ENCODE data around the gene SLC15A3.
"Not testable (repeated sequence)": the region's sequence is repeated elsewhere in the genome, so short reads cannot be mapped to it uniquely, and the experiment has no call there.

Gene SLC15A3

DNA sequence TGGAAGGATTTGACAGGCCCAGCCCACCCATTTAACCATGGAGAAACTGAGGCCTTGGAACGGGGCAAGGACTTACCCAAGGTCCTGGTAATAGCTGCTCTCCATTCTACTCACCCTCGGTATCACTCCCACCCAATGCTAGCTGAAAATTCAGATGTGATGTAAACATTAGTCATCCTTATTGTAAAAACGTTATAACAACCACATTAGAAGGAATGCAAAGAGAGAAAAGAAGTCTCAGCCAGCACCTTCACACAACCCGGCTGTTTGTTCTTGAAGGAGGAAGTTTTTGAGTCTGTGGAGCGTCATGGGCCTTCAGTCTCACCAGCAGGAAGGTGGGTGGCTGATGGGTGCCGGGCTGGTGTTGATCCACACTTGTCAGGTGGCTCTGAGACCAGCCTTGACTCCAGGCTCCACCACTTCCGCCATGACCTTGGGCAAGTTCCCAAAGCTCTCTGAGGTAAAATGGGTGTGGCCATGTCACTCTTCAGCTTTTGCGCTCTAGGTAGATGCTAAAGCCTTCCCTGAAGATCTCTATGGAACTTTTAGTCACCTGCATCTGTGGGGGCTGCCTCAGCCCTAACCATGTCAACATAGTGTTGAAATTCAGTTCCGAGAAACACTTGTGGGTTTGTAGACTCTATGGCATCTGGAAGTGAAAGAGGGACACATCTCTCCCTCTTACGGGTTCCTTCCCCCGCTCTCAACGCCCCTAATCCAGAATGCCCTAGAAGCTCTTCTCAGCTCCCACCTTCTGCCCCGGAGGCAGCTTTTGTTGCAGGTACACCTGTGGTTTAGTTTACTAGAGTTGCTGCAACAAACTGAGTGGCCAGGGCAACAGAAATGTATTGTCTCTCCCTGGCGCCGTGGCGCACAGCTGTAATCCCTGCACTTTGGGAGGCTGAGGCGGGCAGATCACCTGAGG lies 34.3 kb upstream of the SLC15A3 start:
- Histone ChIP-seq H3K9ac (ENCODE audit: low read length) (no peak overlapping the region), H3K27me3 (ENCODE audit: control insufficient read depth, insufficient read depth, low read length) (no peaks in the 10 kb centered on the region), H3K36me3 (ENCODE audit: control insufficient read depth, insufficient read depth, low read length) (no peaks in the 10 kb centered on the region), H3K4me1 (ENCODE audit: control insufficient read depth, insufficient read depth, low read length) (peaks cover 15% of the 10 kb centered on the region), H3K9me3 (ENCODE audit: control insufficient read depth, low read length) (no peaks in the 10 kb centered on the region), H3K4me3 (ENCODE audit: low read length) (no peak overlapping the region)

DNA sequence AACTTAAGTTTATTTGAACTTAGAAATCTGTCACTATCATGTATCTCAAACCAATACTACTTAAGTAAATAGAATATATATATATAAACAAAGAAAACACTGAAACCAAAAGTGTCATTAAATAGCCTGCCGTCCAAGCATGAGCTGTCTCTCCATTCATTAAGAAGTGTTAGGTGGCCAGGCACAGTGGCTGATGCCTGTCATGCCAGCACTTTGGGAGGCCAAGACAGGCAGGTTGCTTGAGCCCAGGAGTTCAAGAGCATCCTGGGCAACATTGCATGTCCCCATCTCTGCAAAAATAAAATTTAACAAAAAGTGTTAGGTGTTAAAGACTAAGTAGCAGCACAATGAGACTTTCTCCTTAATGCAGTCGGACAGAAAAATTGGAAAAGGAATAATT lies 33.5 kb upstream of the SLC15A3 start:
- H3K9ac ChIP-seq (ENCODE audit: low read length) = no peak overlapping the region
- no peaks in the 10 kb centered on the region for H3K9me3 ChIP-seq (ENCODE audit: control insufficient read depth, low read length)
- no peaks in the 10 kb centered on the region for H3K27me3 ChIP-seq (ENCODE audit: control insufficient read depth, insufficient read depth, low read length)
- H3K36me3 ChIP-seq (ENCODE audit: control insufficient read depth, insufficient read depth, low read length) = no peaks in the 10 kb centered on the region
- H3K4me1 ChIP-seq (ENCODE audit: control insufficient read depth, insufficient read depth, low read length) = peaks cover 15% of the 10 kb centered on the region
- H3K4me3 ChIP-seq (ENCODE audit: low read length) = no peak overlapping the region

DNA sequence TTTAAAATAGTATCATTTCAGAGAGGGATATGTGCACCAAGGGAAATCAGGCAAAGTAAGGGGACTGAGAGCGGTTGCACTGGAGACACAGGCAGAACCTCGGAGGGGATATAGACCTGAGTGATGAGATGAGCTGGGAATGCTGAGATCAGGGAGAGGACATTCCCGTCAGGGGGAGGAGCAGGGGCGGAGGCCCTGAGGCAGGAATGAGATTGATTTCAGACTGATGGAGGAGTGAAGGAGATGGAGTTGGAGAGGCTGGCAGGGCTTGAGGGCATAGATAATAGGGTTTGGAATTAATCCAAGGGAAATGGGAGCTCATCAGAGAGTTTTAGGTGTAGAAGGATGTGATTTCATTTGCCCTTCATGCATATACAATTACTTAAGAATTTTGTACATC lies 32.7 kb upstream of the SLC15A3 start:
- H3K4me1 ChIP-seq (ENCODE audit: control insufficient read depth, insufficient read depth, low read length) = peaks cover 15% of the 10 kb centered on the region
- no peaks in the 10 kb centered on the region for H3K36me3 ChIP-seq (ENCODE audit: control insufficient read depth, insufficient read depth, low read length)
- H3K27me3 ChIP-seq (ENCODE audit: control insufficient read depth, insufficient read depth, low read length) = no peaks in the 10 kb centered on the region
- H3K9ac ChIP-seq (ENCODE audit: low read length) = no peak overlapping the region
- H3K9me3 ChIP-seq (ENCODE audit: control insufficient read depth, low read length) = no peaks in the 10 kb centered on the region
- H3K4me3 ChIP-seq (ENCODE audit: low read length) = no peak overlapping the region

DNA sequence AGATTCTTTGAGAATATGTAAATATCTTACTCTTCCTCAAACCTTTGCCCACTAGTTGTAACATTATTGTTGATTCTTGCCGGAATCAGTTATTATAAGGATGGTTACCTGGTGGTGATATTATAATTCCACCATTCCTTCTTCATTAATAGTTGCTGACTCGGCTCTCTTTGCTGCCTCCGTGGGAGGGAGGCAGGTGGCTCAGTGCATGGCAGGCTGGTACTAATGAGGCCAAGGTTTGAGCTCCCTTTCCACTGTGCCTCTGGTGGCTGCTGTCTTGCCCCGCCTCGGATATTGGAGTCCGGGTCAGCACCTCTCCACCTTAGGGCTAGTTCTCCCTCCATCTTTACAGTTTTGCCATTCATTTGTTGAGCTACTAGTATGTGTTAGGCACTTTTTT lies 32.2 kb upstream of the SLC15A3 start:
- H3K27me3 ChIP-seq (ENCODE audit: control insufficient read depth, insufficient read depth, low read length) = no peaks in the 10 kb centered on the region
- no peak overlapping the region for H3K9ac ChIP-seq (ENCODE audit: low read length)
- H3K9me3 ChIP-seq (ENCODE audit: control insufficient read depth, low read length) = no peaks in the 10 kb centered on the region
- peaks cover 15% of the 10 kb centered on the region for H3K4me1 ChIP-seq (ENCODE audit: control insufficient read depth, insufficient read depth, low read length)
- no peak overlapping the region for H3K4me3 ChIP-seq (ENCODE audit: low read length)
- no peaks in the 10 kb centered on the region for H3K36me3 ChIP-seq (ENCODE audit: control insufficient read depth, insufficient read depth, low read length)

DNA sequence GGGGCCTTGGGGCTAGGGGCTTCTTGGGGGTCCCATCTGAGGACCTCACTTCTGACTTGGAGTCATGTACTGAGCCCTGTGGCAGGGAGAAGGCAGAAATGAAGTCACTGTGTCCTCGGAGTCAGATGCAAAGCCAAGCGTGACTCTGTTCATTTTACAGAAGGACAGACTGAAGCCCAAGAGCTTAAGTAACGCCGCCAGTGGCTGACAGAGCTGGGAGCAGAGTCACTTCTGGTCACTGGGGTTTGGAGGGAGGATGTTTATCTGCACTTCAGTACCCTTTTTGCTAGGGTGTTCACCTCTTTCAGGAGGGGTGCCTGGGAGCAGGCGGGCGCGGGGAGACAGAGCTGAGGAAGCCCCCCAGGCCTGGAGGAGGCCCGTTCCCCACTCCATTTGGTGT lies 30.2 kb upstream of the SLC15A3 start:
- Histone ChIP-seq H3K9me3 (ENCODE audit: control insufficient read depth, low read length) (no peaks in the 10 kb centered on the region), H3K27me3 (ENCODE audit: control insufficient read depth, insufficient read depth, low read length) (no peaks in the 10 kb centered on the region), H3K36me3 (ENCODE audit: control insufficient read depth, insufficient read depth, low read length) (no peaks in the 10 kb centered on the region), H3K9ac (ENCODE audit: low read length) (no peak overlapping the region), H3K4me1 (ENCODE audit: control insufficient read depth, insufficient read depth, low read length) (peaks cover 18% of the 10 kb centered on the region), H3K4me3 (ENCODE audit: low read length) (no peak overlapping the region)

DNA sequence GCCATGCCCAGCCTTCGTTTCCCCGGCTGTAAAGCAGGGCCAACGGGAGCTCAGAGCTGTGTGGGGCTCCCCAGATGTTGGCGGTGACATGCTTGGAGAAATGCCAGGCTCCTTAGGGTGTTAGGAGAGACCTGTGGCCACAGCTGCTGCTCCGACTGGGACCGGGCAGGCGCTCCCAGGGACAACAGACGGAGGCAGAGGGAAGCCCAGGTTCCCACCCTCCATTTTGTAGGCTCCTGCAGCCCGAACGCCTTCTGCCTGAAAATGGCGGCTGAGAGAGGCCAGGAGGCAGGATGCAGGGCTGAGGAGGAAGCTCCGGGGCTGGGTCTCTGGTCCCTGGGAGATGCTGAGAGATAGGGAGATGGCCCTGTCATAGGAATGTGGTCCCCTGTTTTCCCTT lies 29.5 kb upstream of the SLC15A3 start:
- Histone ChIP-seq H3K4me3 (ENCODE audit: low read length) (no peak overlapping the region), H3K9ac (ENCODE audit: low read length) (no peak overlapping the region), H3K9me3 (ENCODE audit: control insufficient read depth, low read length) (no peaks in the 10 kb centered on the region), H3K4me1 (ENCODE audit: control insufficient read depth, insufficient read depth, low read length) (peaks cover 15% of the 10 kb centered on the region), H3K27me3 (ENCODE audit: control insufficient read depth, insufficient read depth, low read length) (no peaks in the 10 kb centered on the region), H3K36me3 (ENCODE audit: control insufficient read depth, insufficient read depth, low read length) (no peaks in the 10 kb centered on the region)

DNA sequence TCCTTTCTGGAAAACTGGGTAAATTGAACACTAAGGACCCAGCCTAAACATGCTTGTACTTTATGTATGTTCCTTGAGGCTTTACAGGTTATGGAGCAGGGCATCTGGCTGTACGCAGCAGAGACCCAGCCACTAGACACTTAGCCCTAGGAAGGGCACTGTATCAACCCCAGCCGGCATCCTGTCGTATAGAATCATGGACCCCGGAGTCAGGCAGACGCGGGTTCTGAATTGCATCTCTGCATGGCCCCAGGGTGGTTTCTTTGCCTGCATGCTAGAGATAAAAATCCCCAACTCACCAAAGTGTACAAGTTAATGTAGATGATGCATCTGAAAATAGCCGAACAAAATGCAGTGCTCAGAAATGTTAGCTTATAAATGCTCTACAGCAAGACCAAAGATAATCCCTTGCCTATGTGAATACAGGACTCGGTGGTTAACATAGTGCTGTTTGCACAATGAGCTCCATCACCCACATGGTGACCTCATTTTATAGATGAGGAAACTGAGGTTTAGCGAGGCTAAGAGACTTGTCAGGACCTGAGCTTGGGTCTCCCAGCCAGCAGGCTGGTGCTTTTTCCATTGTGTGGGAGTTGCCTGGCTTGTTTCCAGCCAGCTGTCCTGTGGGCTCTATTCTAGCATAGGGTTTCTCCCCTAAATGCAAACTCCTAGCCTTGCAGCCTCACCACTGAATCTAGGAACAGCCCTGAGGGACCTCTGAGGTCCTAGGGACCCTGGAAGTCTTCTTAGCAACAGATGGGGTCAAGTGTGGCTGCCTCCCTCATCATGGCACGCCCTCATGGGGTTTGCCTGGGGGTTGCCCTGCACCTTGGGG lies 26.8 kb upstream of the SLC15A3 start:
- Histone ChIP-seq H3K9me3 (ENCODE audit: control insufficient read depth, low read length) (no peaks in the 10 kb centered on the region), H3K9ac (ENCODE audit: low read length) (no peak overlapping the region), H3K4me3 (ENCODE audit: low read length) (no peak overlapping the region), H3K27me3 (ENCODE audit: control insufficient read depth, insufficient read depth, low read length) (no peaks in the 10 kb centered on the region), H3K4me1 (ENCODE audit: control insufficient read depth, insufficient read depth, low read length) (peaks cover 4% of the 10 kb centered on the region), H3K36me3 (ENCODE audit: control insufficient read depth, insufficient read depth, low read length) (no peaks in the 10 kb centered on the region)

DNA sequence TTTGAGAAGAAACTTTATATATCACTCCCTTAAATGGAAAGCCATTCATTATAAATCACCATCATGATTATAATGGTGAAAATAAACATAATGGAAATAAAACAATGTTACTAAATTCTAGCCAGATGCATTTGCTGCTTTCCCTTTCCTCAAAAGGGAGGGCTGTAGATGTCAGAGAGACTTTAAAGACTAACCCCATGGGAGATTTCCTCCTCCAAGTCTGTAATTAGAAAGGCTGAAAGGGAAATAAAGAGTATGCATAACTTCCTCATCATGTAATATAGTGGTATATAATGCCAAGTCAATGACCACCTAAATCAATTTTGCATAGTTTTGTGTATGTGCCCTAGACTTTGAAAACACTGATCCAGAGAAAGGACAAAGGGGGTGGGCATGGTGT lies 25.9 kb upstream of the SLC15A3 start:
- no peak overlapping the region for H3K4me3 ChIP-seq (ENCODE audit: low read length)
- peaks cover 4% of the 10 kb centered on the region for H3K4me1 ChIP-seq (ENCODE audit: control insufficient read depth, insufficient read depth, low read length)
- no peaks in the 10 kb centered on the region for H3K36me3 ChIP-seq (ENCODE audit: control insufficient read depth, insufficient read depth, low read length)
- no peaks in the 10 kb centered on the region for H3K27me3 ChIP-seq (ENCODE audit: control insufficient read depth, insufficient read depth, low read length)
- no peaks in the 10 kb centered on the region for H3K9me3 ChIP-seq (ENCODE audit: control insufficient read depth, low read length)
- no peak overlapping the region for H3K9ac ChIP-seq (ENCODE audit: low read length)

DNA sequence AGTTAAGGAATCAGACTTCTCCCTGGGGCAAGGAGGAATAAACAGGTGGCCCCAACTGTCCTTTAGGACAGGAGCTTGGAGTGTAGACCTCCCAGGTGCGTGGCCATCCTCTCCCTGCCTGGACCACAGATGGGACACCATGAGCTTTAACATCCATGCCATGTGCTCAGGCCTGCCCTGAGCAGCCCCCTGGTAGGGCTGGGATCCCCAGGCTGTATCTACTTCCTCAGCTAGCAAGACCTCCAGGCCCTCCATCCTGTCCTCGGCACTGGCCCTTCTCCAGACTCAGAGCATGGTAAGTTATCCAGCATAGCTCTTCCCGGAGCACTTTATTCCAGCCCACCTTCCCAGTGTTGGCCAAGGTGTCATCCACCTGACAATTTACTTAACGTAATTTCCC lies 25.2 kb upstream of the SLC15A3 start:
- no peaks in the 10 kb centered on the region for H3K27me3 ChIP-seq (ENCODE audit: control insufficient read depth, insufficient read depth, low read length)

DNA sequence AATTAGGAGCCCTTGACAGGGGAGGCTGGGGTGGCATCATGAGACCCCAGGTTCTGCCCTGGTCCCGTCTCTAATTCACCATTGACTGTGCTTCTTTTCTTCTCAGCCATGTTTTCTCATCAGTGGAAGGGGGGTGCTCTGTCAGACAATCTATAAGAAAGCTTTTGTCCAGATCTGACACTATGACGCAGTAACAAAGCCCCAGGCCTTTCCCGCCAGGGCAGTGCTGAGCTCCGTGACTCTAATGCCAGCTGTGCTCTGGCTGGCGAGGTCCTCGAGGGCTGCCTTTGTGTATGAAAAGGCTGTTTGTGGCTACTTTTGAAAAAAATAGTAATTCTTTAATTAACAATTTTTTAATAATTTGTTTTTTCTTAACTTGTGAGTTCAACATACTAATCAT lies 22.8 kb upstream of the SLC15A3 start:
- Histone ChIP-seq H3K4me3 (ENCODE audit: low read length) (no peak overlapping the region), H3K4me1 (ENCODE audit: control insufficient read depth, insufficient read depth, low read length) (peaks cover 11% of the 10 kb centered on the region), H3K9ac (ENCODE audit: low read length) (no peak overlapping the region), H3K27me3 (ENCODE audit: control insufficient read depth, insufficient read depth, low read length) (no peaks in the 10 kb centered on the region), H3K9me3 (ENCODE audit: control insufficient read depth, low read length) (no peaks in the 10 kb centered on the region), H3K36me3 (ENCODE audit: control insufficient read depth, insufficient read depth, low read length) (no peaks in the 10 kb centered on the region)

More for the DNA sequence above, 25.2 kb upstream of the SLC15A3 start:
- Histone ChIP-seq H3K9ac (ENCODE audit: low read length) (no peak overlapping the region), H3K36me3 (ENCODE audit: control insufficient read depth, insufficient read depth, low read length) (no peaks in the 10 kb centered on the region), H3K9me3 (ENCODE audit: control insufficient read depth, low read length) (no peaks in the 10 kb centered on the region), H3K4me1 (ENCODE audit: control insufficient read depth, insufficient read depth, low read length) (peaks cover 4% of the 10 kb centered on the region), H3K4me3 (ENCODE audit: low read length) (no peak overlapping the region)

DNA sequence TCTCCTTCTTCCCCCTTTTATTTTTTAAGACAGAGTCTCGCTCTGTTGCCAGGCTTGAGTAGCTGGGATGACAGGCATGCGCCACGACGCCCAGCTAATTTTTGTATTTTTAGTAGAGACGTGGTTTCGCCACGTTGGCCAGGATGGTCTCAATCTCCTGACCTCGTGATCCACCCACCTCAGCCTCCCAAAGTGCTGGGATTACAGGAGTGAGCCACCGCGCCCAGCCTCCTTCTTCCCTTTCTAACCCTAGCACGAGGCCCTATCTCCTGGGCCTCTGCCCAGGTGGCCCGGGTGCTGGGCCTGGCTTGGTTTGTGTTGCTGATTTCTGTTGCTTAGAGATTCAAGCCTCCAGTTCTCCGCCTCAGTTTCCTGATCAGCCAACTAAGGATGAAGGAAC lies 22.3 kb upstream of the SLC15A3 start:
- H3K9ac ChIP-seq (ENCODE audit: low read length); H3K9me3 ChIP-seq (ENCODE audit: control insufficient read depth, low read length); H3K36me3 ChIP-seq (ENCODE audit: control insufficient read depth, insufficient read depth, low read length); H3K27me3 ChIP-seq (ENCODE audit: control insufficient read depth, insufficient read depth, low read length); H3K4me3 ChIP-seq (ENCODE audit: low read length): not testable (repeated sequence)
- peaks cover 11% of the 10 kb centered on the region for H3K4me1 ChIP-seq (ENCODE audit: control insufficient read depth, insufficient read depth, low read length)

DNA sequence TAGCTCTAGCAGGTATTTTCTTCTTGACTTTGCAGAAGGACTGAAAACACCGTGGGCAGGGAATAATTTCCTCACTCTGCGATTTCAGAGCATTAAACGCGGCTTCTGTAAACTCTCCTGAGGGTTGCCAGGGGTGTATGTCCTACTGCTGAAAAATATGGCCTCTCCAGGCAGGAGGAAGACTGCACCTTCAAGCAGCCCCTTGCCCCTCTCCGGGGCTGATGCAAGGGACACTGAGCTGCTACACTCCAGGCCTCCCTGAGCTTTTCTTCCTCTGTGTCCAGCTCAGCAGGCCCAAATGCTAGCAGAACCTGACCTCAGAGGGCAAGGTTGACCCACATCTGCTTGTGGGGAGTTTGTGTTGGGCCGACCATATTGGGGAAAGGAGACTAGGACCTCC lies 21.7 kb upstream of the SLC15A3 start:
- H3K9me3 ChIP-seq (ENCODE audit: control insufficient read depth, low read length) = no peaks in the 10 kb centered on the region
- H3K4me1 ChIP-seq (ENCODE audit: control insufficient read depth, insufficient read depth, low read length) = peaks cover 11% of the 10 kb centered on the region
- no peak overlapping the region for H3K9ac ChIP-seq (ENCODE audit: low read length)
- no peaks in the 10 kb centered on the region for H3K27me3 ChIP-seq (ENCODE audit: control insufficient read depth, insufficient read depth, low read length)
- no peaks in the 10 kb centered on the region for H3K36me3 ChIP-seq (ENCODE audit: control insufficient read depth, insufficient read depth, low read length)
- no peak overlapping the region for H3K4me3 ChIP-seq (ENCODE audit: low read length)
